Measurements from ENCODE around the gene HGFAC.

DNA sequence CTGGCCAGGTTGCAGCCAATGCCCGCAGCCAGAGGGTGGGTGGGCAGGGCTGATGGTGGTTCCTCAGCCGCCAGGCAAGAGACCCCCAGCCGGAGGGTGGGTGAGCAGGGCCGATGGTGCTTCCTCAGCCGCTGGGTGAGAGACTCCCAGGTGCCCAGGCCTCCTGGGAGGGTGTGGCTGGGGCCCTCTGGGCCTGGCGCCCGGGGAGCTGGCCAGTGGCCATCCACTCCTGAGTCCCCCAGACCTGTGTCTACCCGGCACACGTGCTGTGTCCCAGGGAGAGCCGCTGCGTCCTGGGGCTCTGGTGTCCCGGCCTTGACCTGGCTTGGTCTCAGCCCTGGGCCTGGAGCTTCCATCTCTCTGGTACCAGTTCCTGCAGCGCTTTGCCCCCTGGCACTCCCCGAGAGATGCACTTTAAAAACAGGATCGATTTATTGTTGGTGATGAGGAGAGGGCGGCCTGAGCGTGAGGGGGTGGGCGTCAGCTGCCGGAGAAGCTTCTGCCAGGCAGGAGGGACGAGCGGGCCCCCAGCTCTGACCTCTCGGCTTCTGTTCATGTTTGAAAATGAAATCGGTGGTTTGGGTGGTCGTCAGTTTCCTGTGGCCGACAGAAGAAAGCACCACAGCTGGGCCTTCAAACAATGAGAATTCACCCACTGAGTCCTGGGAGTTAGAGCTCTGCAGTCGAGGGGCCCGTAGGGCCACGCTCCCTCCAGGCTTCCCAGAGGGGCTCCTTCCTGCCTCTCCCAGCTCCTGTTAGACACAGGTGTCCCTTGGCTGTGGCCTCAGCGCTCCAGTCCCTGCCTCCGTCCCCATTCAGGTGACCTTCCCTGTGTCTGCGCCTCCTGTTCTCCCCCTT, 27.8 kb downstream of the HGFAC start:
- TF ChIP-seq, protein P1, sequence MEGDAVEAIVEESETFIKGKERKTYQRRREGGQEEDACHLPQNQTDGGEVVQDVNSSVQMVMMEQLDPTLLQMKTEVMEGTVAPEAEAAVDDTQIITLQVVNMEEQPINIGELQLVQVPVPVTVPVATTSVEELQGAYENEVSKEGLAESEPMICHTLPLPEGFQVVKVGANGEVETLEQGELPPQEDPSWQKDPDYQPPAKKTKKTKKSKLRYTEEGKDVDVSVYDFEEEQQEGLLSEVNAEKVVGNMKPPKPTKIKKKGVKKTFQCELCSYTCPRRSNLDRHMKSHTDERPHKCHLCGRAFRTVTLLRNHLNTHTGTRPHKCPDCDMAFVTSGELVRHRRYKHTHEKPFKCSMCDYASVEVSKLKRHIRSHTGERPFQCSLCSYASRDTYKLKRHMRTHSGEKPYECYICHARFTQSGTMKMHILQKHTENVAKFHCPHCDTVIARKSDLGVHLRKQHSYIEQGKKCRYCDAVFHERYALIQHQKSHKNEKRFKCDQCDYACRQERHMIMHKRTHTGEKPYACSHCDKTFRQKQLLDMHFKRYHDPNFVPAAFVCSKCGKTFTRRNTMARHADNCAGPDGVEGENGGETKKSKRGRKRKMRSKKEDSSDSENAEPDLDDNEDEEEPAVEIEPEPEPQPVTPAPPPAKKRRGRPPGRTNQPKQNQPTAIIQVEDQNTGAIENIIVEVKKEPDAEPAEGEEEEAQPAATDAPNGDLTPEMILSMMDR (conservative IDR thresholded peaks at IDR 0.05), result no peak
- no peak for TF ChIP-seq EZH2 (IDR thresholded peaks at IDR 0.05; ENCODE audit: low read depth)

Data from PC-9 (cell line).